ENCODE measurements around the gene ADRB2.

Gene ADRB2

GRCh38 chr5:148830211-148830610 is 3.8 kb downstream of the ADRB2 start:
- TF ChIP-seq CTCF (conservative IDR thresholded peaks at IDR 0.05; ENCODE audit: low read depth, low read length) = no peak
- DNase-seq (ENCODE audit: low read depth) = no peak
- no peak overlapping the region for H3K4me3 ChIP-seq (ENCODE audit: low read depth, low read length)

- H3K4me3 ChIP-seq (ENCODE audit: low read depth, low read length) = no peak overlapping the region
- DNase-seq (ENCODE audit: low read depth) = no peak
- TF ChIP-seq CTCF (conservative IDR thresholded peaks at IDR 0.05; ENCODE audit: low read depth, low read length) = no peak
Measured at GRCh38 chr5:148831590-148832565, 5.5 kb downstream of the ADRB2 start.

GRCh38 chr5:148833122-148833521 is 6.7 kb downstream of the ADRB2 start:
- TF ChIP-seq CTCF (conservative IDR thresholded peaks at IDR 0.05; ENCODE audit: low read depth, low read length) = no peak
- H3K4me3 ChIP-seq (ENCODE audit: low read depth, low read length) = no peak overlapping the region
- DNase-seq (ENCODE audit: low read depth) = no peak

GRCh38 chr5:148833925-148834324 is 7.5 kb downstream of the ADRB2 start:
- DNase-seq (ENCODE audit: low read depth) = no peak
- TF ChIP-seq CTCF (conservative IDR thresholded peaks at IDR 0.05; ENCODE audit: low read depth, low read length) = no peak
- H3K4me3 ChIP-seq (ENCODE audit: low read depth, low read length) = no peak overlapping the region

- no peak for DNase-seq (ENCODE audit: low read depth)
- TF ChIP-seq CTCF (conservative IDR thresholded peaks at IDR 0.05; ENCODE audit: low read depth, low read length) = no peak
- H3K4me3 ChIP-seq (ENCODE audit: low read depth, low read length) = no peak overlapping the region
Measured at GRCh38 chr5:148834689-148835088, 8.3 kb downstream of the ADRB2 start.

GRCh38 chr5:148836272-148837250 is 10.2 kb downstream of the ADRB2 start:
- DNase-seq (ENCODE audit: low read depth) = no peak
- TF ChIP-seq CTCF (conservative IDR thresholded peaks at IDR 0.05; ENCODE audit: low read depth, low read length) = no peak
- H3K4me3 ChIP-seq (ENCODE audit: low read depth, low read length) = no peak overlapping the region
